Fibroblast of lung (primary cell): ENCODE measurements around the gene KLK7.

ENCODE experiments used
- CTCF ChIP-seq, 2 donors: IDR thresholded peaks in 1 of 2; conservative IDR thresholded peaks in 1 of 2; 1 replicate in 1 of 2; 2 replicates in 1 of 2; pipeline ENCODE4 v1.5.1; 2011 to 2012; ENCODE audit warnings: low read length in 2 of 2, control low read depth in 1 of 2, inconsistent platforms in 1 of 2, low read depth in 1 of 2, mild to moderate bottlenecking in 1 of 2
- EZH2 ChIP-seq: IDR thresholded peaks from 2 replicates; pipeline ENCODE4 v1.5.1; 2012; ENCODE audit warnings: low read length, control low read depth, mild to moderate bottlenecking; ENCODE audit errors: missing control alignments

GRCh38 chr19:50939596-50939995 lies 44.1 kb downstream of the KLK7 start:
- TF ChIP-seq CTCF (conservative IDR thresholded peaks at IDR 0.05 in 1 of 2, IDR thresholded peaks at IDR 0.05 in 1 of 2; ENCODE audit: low read depth in 1 of 2, low read length in 2 of 2) (no peak), EZH2 (no peak)
